Effector memory CD4-positive, alpha-beta T cell (primary cell): ENCODE measurements around the gene LRFN2.

Experiments used
- DNase-seq, 3 donors: peaks; one replicate each; pipeline ENCODE4 v3.0.0-alpha.2; 2020
- H3K27ac ChIP-seq: 2 replicates; pipeline ENCODE4 v1.7.0; 2013; ENCODE audit warnings: mild to moderate bottlenecking, low read length, moderate library complexity; ENCODE audit not compliant: insufficient read depth, poor library complexity, severe bottlenecking
- H3K27me3 ChIP-seq: replicated peaks from 2 replicates; pipeline ENCODE4 v1.7.0; 2013; ENCODE audit warnings: mild to moderate bottlenecking, low read length; ENCODE audit not compliant: insufficient read depth, control insufficient read depth, poor library complexity, severe bottlenecking
- H3K36me3 ChIP-seq: 2 replicates; pipeline ENCODE4 v1.7.0; 2013; ENCODE audit warnings: mild to moderate bottlenecking, low read length, moderate library complexity; ENCODE audit not compliant: control insufficient read depth, insufficient read depth
- H3K4me1 ChIP-seq: 2 replicates; pipeline ENCODE4 v1.7.0; 2013; ENCODE audit warnings: low read length, mild to moderate bottlenecking; ENCODE audit not compliant: control insufficient read depth, insufficient read depth, poor library complexity, severe bottlenecking
- H3K4me3 ChIP-seq: 2 replicates; pipeline ENCODE4 v1.7.0; 2013; ENCODE audit warnings: low read length, low read depth, mild to moderate bottlenecking; ENCODE audit not compliant: insufficient read depth, poor library complexity, severe bottlenecking
- H3K9me3 ChIP-seq: 2 replicates; pipeline ENCODE4 v1.7.0; 2013; ENCODE audit warnings: mild to moderate bottlenecking, low read length, moderate library complexity; ENCODE audit not compliant: control insufficient read depth

LRFN2 gene

DNA sequence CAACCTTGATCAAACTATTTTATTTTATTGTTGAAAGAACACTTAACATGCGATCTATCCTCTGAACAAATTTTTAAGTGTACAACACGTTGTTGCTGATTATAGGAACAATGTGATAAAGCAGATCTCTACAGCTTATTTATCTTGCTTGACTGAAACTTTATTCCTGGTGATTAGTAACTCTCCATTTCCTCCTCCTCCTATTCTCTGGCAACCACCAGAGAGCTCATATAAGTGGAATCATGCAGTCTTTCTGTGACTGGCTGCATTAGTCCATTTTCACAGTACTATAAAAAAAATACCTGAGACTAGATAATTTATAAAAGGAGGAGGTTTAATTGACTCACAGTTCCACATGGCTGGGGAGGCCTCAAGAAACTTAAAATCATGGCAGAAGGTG, 218.1 kb downstream of the LRFN2 start:
- Histone ChIP-seq H3K4me3 (no peak overlapping the region), H3K27ac (no peak overlapping the region)

GRCh38 chr6:40362859-40363258, 224.3 kb downstream of the LRFN2 start:
- no peaks in the 10 kb centered on the region for H3K9me3 ChIP-seq
- no peak overlapping the region for H3K4me3 ChIP-seq
- H3K27ac ChIP-seq: no peak overlapping the region
- H3K4me1 ChIP-seq: no peaks in the 10 kb centered on the region
- DNase-seq: no peak
- H3K36me3 ChIP-seq: no peaks in the 10 kb centered on the region
- H3K27me3 ChIP-seq: no peaks in the 10 kb centered on the region

More for the DNA sequence above, 218.1 kb downstream of the LRFN2 start:
- Histone ChIP-seq H3K4me1 (no peaks in the 10 kb centered on the region), H3K27me3 (no peaks in the 10 kb centered on the region), H3K9me3 (no peaks in the 10 kb centered on the region), H3K36me3 (no peaks in the 10 kb centered on the region)
- DNase-seq: no peak

DNA sequence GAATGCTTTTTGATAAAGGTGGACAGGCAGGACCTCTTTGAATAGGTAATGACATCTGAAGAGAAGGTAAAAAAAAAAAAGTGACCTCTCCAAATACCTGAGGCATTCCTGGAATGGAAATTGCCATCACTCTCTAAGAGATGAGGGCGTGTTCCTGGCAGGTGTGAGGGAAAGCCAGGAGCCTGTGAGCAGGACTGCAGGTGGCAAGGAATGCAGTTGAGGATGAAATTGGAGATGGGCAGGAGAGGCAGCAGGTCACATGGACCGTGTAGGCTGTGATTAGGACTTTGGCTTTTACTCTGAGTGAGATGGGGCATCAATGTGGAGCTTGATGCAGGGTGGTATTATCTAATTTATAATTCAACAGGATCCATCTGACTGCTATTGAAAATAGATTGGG, 227.4 kb downstream of the LRFN2 start:
- no peak for DNase-seq

DNA sequence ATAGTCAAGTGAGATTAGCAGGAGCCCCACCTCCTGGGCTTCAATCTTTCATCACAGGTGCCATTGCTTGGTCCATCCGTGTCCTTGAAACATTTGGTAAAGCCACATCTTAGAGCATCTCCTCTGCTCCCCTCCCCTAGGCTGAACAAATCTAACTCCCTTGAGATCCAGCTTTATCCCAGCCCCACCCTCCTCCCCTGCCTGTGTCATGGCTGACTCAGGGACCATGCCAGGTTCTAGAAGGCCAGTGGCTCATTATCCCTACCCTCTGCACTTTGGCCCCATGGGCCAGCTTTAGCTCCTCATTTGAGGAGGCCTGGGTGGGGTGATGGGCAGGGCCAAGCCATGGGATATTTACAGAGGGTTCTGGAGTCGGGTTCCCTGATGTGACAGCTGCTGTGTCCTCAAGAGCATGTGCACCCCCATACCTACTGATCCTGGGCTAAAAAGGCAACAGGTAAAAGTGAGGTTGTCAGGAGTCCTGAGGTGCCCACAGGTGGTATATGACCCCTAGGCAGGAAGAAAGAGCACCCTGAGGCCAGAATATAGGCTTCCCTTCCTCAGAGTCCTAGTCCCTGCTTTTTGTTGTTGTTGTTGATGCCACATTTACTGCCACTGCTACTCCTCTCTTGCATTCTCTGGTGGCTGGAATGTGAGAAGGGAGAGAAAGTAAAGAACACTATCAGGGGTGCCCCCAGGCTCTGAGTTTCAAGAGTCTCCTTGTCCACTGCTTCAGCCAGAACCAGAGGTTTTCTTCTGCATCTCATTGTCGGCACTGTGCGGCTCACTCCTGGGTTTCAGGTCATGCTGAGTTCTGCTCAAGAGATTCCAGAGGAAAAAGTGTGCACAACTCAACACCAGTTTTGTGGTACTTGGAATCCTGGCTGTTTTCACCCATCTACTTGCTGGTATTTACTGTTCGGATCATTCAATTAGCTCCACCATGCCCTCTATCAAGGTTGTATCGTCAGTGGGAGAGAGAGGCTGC, 228.4 kb downstream of the LRFN2 start:
- Histone ChIP-seq H3K9me3 (no peaks in the 10 kb centered on the region), H3K27ac (no peak overlapping the region), H3K27me3 (no peaks in the 10 kb centered on the region), H3K36me3 (no peaks in the 10 kb centered on the region), H3K4me1 (no peaks in the 10 kb centered on the region), H3K4me3 (no peak overlapping the region)
- no peak for DNase-seq

More for the DNA sequence above, 227.4 kb downstream of the LRFN2 start:
- Histone ChIP-seq H3K4me1 (no peaks in the 10 kb centered on the region), H3K36me3 (no peaks in the 10 kb centered on the region), H3K27ac (no peak overlapping the region), H3K4me3 (no peak overlapping the region), H3K9me3 (no peaks in the 10 kb centered on the region), H3K27me3 (no peaks in the 10 kb centered on the region)

- H3K27me3 ChIP-seq: no peaks in the 10 kb centered on the region
- no peaks in the 10 kb centered on the region for H3K9me3 ChIP-seq
- H3K27ac ChIP-seq: no peak overlapping the region
- H3K4me3 ChIP-seq: no peak overlapping the region
- H3K4me1 ChIP-seq: no peaks in the 10 kb centered on the region
- H3K36me3 ChIP-seq: no peaks in the 10 kb centered on the region
- no peak for DNase-seq
These were observed 230.8 kb downstream of the LRFN2 start for GRCh38 chr6:40356242-40356910.

GRCh38 chr6:40355532-40355931, 231.6 kb downstream of the LRFN2 start:
- no peaks in the 10 kb centered on the region for H3K27me3 ChIP-seq
- no peaks in the 10 kb centered on the region for H3K9me3 ChIP-seq
- H3K4me3 ChIP-seq: no peak overlapping the region
- DNase-seq: no peak
- H3K4me1 ChIP-seq: no peaks in the 10 kb centered on the region
- no peaks in the 10 kb centered on the region for H3K36me3 ChIP-seq
- no peak overlapping the region for H3K27ac ChIP-seq

DNA sequence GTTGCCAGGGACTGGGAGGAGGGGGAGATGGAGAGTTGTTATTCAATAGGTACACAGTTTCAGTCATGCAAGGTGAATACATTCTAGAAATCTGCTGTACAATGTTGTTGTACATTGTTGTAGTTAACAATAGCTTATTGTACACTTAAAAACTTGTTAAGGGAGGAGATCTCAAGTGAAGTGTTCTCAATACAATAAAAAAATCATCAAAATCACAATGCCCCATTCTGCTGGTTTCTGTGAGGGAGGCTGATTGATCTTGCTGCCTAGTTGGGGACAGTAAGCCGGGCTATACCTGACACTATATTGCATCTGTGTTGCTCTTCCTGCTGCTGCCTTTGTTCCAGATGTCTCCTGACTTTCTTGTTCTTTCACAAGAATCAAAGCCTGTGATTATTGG, 232.1 kb downstream of the LRFN2 start:
- Histone ChIP-seq H3K9me3 (no peaks in the 10 kb centered on the region), H3K27me3 (no peaks in the 10 kb centered on the region)
- no peak for DNase-seq

GRCh38 chr6:40353967-40354452, 233.2 kb downstream of the LRFN2 start:
- Histone ChIP-seq H3K4me3 (no peak overlapping the region), H3K4me1 (no peaks in the 10 kb centered on the region)
- no peak for DNase-seq

More for the DNA sequence above, 232.1 kb downstream of the LRFN2 start:
- no peak overlapping the region for H3K27ac ChIP-seq
- H3K4me1 ChIP-seq: no peaks in the 10 kb centered on the region
- H3K36me3 ChIP-seq: no peaks in the 10 kb centered on the region
- no peak overlapping the region for H3K4me3 ChIP-seq

GRCh38 chr6:40353197-40353966, 233.8 kb downstream of the LRFN2 start:
- Histone ChIP-seq H3K4me1 (no peaks in the 10 kb centered on the region), H3K9me3 (no peaks in the 10 kb centered on the region), H3K27ac (no peak overlapping the region), H3K4me3 (no peak overlapping the region), H3K36me3 (no peaks in the 10 kb centered on the region), H3K27me3 (no peaks in the 10 kb centered on the region)
- DNase-seq: no peak

More at GRCh38 chr6:40353967-40354452, 233.2 kb downstream of the LRFN2 start:
- Histone ChIP-seq H3K9me3 (no peaks in the 10 kb centered on the region), H3K27me3 (no peaks in the 10 kb centered on the region), H3K36me3 (no peaks in the 10 kb centered on the region), H3K27ac (no peak overlapping the region)
